Neural progenitor cell (in vitro differentiated cells): ENCODE results near the gene LIPE.

Experiments
- EZH2 ChIP-seq: fragments of 200-600 bp; sonication (generic); IDR thresholded peaks from 2 replicates; pipeline ENCODE4 v1.6.1; 2017; ENCODE audit warnings: antibody characterized with exemption, mild to moderate bottlenecking, moderate library complexity
- TF ChIP-seq, protein P1 (sequence below): fragments of 200-600 bp; sonication (generic); IDR thresholded peaks from 2 replicates; pipeline ENCODE4 v1.5.1; 2017; ENCODE audit warnings: antibody characterized with exemption, mild to moderate bottlenecking

DNA sequence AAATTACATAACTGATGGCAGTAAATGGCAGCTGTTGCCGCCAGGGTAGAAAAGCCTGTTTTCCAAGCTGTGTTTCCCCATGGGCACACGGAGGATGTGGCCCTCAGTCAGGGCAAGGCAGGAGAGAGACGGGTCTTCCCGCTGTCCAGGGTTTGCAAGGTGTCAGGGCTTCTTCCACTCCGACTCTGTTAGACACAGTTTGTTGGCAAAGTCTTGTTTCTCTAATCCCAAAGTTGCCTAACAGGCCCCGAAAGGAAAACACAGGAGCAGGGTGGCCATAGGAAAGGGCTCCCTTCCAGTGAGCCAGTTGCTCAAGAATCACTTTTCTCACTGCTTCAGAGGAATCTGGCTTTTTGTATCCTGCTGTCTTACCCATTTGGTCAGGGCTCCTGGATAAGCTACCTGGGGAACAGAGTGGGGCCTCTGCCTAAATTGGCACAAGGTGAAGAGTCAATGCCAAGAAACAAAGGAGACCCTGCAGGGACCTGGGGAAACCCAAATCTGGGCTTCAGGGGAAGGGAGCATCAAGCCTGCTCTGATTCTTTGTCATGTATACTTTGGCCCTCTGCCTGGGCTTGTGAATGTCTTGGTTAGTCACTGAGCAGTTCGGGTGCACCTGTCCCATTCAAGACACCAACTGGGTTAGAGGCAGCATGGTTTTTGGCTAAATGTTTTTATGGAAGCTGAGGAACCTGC is 44.5 kb upstream of the LIPE start:
- TF ChIP-seq, protein P1, sequence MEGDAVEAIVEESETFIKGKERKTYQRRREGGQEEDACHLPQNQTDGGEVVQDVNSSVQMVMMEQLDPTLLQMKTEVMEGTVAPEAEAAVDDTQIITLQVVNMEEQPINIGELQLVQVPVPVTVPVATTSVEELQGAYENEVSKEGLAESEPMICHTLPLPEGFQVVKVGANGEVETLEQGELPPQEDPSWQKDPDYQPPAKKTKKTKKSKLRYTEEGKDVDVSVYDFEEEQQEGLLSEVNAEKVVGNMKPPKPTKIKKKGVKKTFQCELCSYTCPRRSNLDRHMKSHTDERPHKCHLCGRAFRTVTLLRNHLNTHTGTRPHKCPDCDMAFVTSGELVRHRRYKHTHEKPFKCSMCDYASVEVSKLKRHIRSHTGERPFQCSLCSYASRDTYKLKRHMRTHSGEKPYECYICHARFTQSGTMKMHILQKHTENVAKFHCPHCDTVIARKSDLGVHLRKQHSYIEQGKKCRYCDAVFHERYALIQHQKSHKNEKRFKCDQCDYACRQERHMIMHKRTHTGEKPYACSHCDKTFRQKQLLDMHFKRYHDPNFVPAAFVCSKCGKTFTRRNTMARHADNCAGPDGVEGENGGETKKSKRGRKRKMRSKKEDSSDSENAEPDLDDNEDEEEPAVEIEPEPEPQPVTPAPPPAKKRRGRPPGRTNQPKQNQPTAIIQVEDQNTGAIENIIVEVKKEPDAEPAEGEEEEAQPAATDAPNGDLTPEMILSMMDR = no peak
- TF ChIP-seq EZH2 = no peak
